Posterior vena cava (tissue), 2 donors: ENCODE results near the gene FLCN. TPM values are rescaled to one million over a fixed set of nuclear protein-coding genes. Genes with fewer than 3 reads are reported as not detected.

Experiments used
- DNase-seq: peaks from one replicate; pipeline ENCODE4 v3.0.0-alpha.2; 2020; ENCODE audit warnings: low spot score
- intact Hi-C, 2 donors: fragments of 100-400 bp; cut with DNase I; formaldehyde crosslinking; loops; one replicate each; pipeline versions ENCODE4 v1.14.1 to v1.14.2; 2022 to 2023
- total RNA-seq, 2 donors: library from RNA; stranded (reverse); fragmentation: NEBNext Ultra II Directional; extraction: Animal tissue kit (Norgen Biotek cat#: 25700); gene quantifications; one replicate each; pipeline ENCODE4 v1.2.1, GENCODE V29; 2021
- donor health status: DM: yes; HTN: yes; CAD: no.
- donor health status: DM: yes; HTN: yes; CAD: no.

FLCN gene
- total RNA-seq, 2 donors from 2014 or later, result 37.9 to 53.5 TPM

GRCh38 chr17:17176341-17176740 is 60.6 kb downstream of the FLCN start:
- intact Hi-C loops, result no loop called here
- no peak for DNase-seq

- intact Hi-C loops, result no loop called here
- no peak for DNase-seq
Measured at GRCh38 chr17:17175917-17176316, 61.1 kb downstream of the FLCN start.

GRCh38 chr17:17175340-17175739 is 61.6 kb downstream of the FLCN start:
- no peak for DNase-seq
- intact Hi-C loops, result no loop called here

GRCh38 chr17:17173921-17174320 is 63.0 kb downstream of the FLCN start:
- intact Hi-C loops, result no loop called here
- no peak for DNase-seq

GRCh38 chr17:17172990-17173389 is 64.0 kb downstream of the FLCN start:
- intact Hi-C loops, result no loop called here
- no peak for DNase-seq

- DNase-seq, result no peak
- intact Hi-C loops, result no loop called here
Measured at GRCh38 chr17:17172001-17172939, 64.7 kb downstream of the FLCN start.

GRCh38 chr17:17171186-17171585 is 65.8 kb downstream of the FLCN start:
- no peak for DNase-seq
- intact Hi-C loops, result no loop called here

- no peak for DNase-seq
- intact Hi-C loops, result no loop called here
Measured at GRCh38 chr17:17170346-17170985, 66.5 kb downstream of the FLCN start.

- DNase-seq, result no peak
- intact Hi-C loops, result loop anchor here in 1 of 2 donors (1.0 kb wide), 1 partner anchor 45 kb away; no protein-coding TSS in a partner anchor
Measured at GRCh38 chr17:17169396-17169795, 67.6 kb downstream of the FLCN start.

- intact Hi-C loops, result no loop called here
- no peak for DNase-seq
Measured at GRCh38 chr17:17168401-17168800, 68.6 kb downstream of the FLCN start.

- intact Hi-C loops, result no loop called here
- DNase-seq, result no peak
Measured at GRCh38 chr17:17167986-17168385, 69.0 kb downstream of the FLCN start.

GRCh38 chr17:17167356-17167755 is 69.6 kb downstream of the FLCN start:
- intact Hi-C loops, result no loop called here
- DNase-seq, result no peak

- DNase-seq, result no peak
- intact Hi-C loops, result no loop called here
Measured at GRCh38 chr17:17166446-17166845, 70.5 kb downstream of the FLCN start.

GRCh38 chr17:17165666-17166308 is 71.2 kb downstream of the FLCN start:
- intact Hi-C loops, result no loop called here
- DNase-seq, result no peak

GRCh38 chr17:17164676-17165075 is 72.3 kb downstream of the FLCN start:
- intact Hi-C loops, result no loop called here
- no peak for DNase-seq

- intact Hi-C loops, result no loop called here
- no peak for DNase-seq
Measured at GRCh38 chr17:17164156-17164555, 72.8 kb downstream of the FLCN start.
